ENCODE results near the gene HDX.

DNA sequence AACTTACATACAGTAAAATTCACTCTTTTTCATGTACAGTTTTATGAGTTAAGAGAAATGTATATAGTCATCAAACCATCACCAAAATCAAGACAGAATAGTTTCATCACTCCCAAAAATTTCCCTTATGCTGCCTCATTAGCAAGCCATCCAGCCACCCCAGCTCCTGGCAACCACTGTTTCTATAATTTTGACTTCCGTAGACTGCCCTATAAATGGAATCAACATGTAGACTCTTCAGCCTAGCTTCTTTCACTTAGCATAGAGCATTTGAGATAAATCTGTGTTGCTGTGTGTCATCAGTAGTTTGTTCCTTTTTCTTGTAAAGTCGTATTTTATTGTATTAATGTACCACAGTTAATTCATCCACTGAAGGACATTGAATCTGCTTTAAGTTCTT lies 23.2 kb downstream of the HDX start:
- TF ChIP-seq CTCF (IDR thresholded peaks at IDR 0.05; ENCODE audit: poor library complexity, severe bottlenecking) (no peak), EZH2 (IDR thresholded peaks at IDR 0.05; ENCODE audit: borderline replicate concordance, insufficient read depth, low read length, poor library complexity, severe bottlenecking) (no peak), REST (IDR thresholded peaks at IDR 0.05; ENCODE audit: borderline replicate concordance) (no peak), TAF1 (IDR thresholded peaks at IDR 0.05; ENCODE audit: low read depth) (no peak), SMC3 (conservative IDR thresholded peaks at IDR 0.05; ENCODE audit: poor library complexity) (no peak), RAD21 (conservative IDR thresholded peaks at IDR 0.05) (no peak), EP300 (conservative IDR thresholded peaks at IDR 0.05; ENCODE audit: poor library complexity, severe bottlenecking) (no peak)

All from neural cell (in vitro differentiated cells).